ENCODE results near the gene SLC27A4. TPM values are rescaled to one million over a fixed set of nuclear protein-coding genes. Genes with fewer than 3 reads are reported as not detected.

SLC27A4 gene
- total RNA-seq, 2 donors from 2014 or later = 19.2 to 21.5 TPM

GRCh38 chr9:128324401-128324800 lies 15.9 kb upstream of the SLC27A4 start:
- WGBS = 95% methylated on average over 1 of the region's 1 CpG
- H3K36me3 ChIP-seq = peaks cover 0 to 5% of the 10 kb centered on the region in 2 donors
- TF ChIP-seq CTCF (IDR thresholded peaks at IDR 0.05) (no peak), POLR2AphosphoS5 (IDR thresholded peaks at IDR 0.05) (no peak), POLR2A (IDR thresholded peaks at IDR 0.05) (no peak)
- no peak overlapping the region for H3K27ac ChIP-seq
- H3K27me3 ChIP-seq (replicated peaks; ENCODE audit: insufficient read depth) = no peaks in the 10 kb centered on the region
- no peak for DNase-seq (ENCODE audit: low spot score)
- intact Hi-C loops (cut with DNase I) = no loop called here
- peaks cover 10% of the 10 kb centered on the region for H3K4me1 ChIP-seq (replicated peaks)
- H3K4me3 ChIP-seq = no peak overlapping the region
- H3K9me3 ChIP-seq = no peaks in the 10 kb centered on the region

GRCh38 chr9:128325629-128326028 lies 14.7 kb upstream of the SLC27A4 start:
- no peak for TF ChIP-seq CTCF (IDR thresholded peaks at IDR 0.05)
- no peak for TF ChIP-seq POLR2A (IDR thresholded peaks at IDR 0.05)
- no peak for TF ChIP-seq POLR2AphosphoS5 (IDR thresholded peaks at IDR 0.05)
- Histone ChIP-seq H3K36me3 (peaks cover 0 to 5% of the 10 kb centered on the region in 2 donors), H3K9me3 (no peaks in the 10 kb centered on the region), H3K27me3 (replicated peaks; ENCODE audit: insufficient read depth) (no peaks in the 10 kb centered on the region), H3K27ac (no peak overlapping the region), H3K4me3 (no peak overlapping the region), H3K4me1 (replicated peaks) (peaks cover 10% of the 10 kb centered on the region)
- DNase-seq (ENCODE audit: low spot score) = no peak
- intact Hi-C loops (cut with DNase I) = no loop called here
- WGBS = 88% methylated on average over 13 of the region's 13 CpGs

- no peak for DNase-seq (ENCODE audit: low spot score)
- TF ChIP-seq POLR2A (IDR thresholded peaks at IDR 0.05) (no peak), CTCF (IDR thresholded peaks at IDR 0.05) (no peak), POLR2AphosphoS5 (IDR thresholded peaks at IDR 0.05) (no peak)
- intact Hi-C loops (cut with DNase I) = no loop called here
- Histone ChIP-seq H3K27ac (no peak overlapping the region), H3K4me1 (replicated peaks) (no peaks in the 10 kb centered on the region), H3K27me3 (replicated peaks; ENCODE audit: insufficient read depth) (no peaks in the 10 kb centered on the region), H3K36me3 (no peaks in the 10 kb centered on the region), H3K4me3 (no peak overlapping the region), H3K9me3 (no peaks in the 10 kb centered on the region)
- 87% methylated on average over 11 of the region's 11 CpGs for WGBS
Measured at GRCh38 chr9:128333451-128333869, 6.9 kb upstream of the SLC27A4 start.

GRCh38 chr9:128335161-128335560 lies 5.2 kb upstream of the SLC27A4 start:
- Histone ChIP-seq H3K4me3 (no peak overlapping the region), H3K36me3 (no peaks in the 10 kb centered on the region), H3K4me1 (replicated peaks) (no peaks in the 10 kb centered on the region), H3K27ac (no peak overlapping the region), H3K9me3 (no peaks in the 10 kb centered on the region), H3K27me3 (replicated peaks; ENCODE audit: insufficient read depth) (no peaks in the 10 kb centered on the region)
- intact Hi-C loops (cut with DNase I) = no loop called here
- DNase-seq (ENCODE audit: low spot score) = no peak
- WGBS = 80% methylated on average over 7 of the region's 7 CpGs
- TF ChIP-seq POLR2AphosphoS5 (IDR thresholded peaks at IDR 0.05) = no peak
- no peak for TF ChIP-seq CTCF (IDR thresholded peaks at IDR 0.05)
- no peak for TF ChIP-seq POLR2A (IDR thresholded peaks at IDR 0.05)

- no peak for DNase-seq (ENCODE audit: low spot score)
- H3K9me3 ChIP-seq = no peaks in the 10 kb centered on the region
- H3K4me3 ChIP-seq = no peak overlapping the region
- 74% methylated on average over 2 of the region's 2 CpGs for WGBS
- H3K4me1 ChIP-seq (replicated peaks) = no peaks in the 10 kb centered on the region
- intact Hi-C loops (cut with DNase I) = no loop called here
- H3K27me3 ChIP-seq (replicated peaks; ENCODE audit: insufficient read depth) = no peaks in the 10 kb centered on the region
- no peaks in the 10 kb centered on the region for H3K36me3 ChIP-seq
- TF ChIP-seq CTCF (IDR thresholded peaks at IDR 0.05) (no peak), POLR2AphosphoS5 (IDR thresholded peaks at IDR 0.05) (no peak), POLR2A (IDR thresholded peaks at IDR 0.05) (no peak)
- H3K27ac ChIP-seq = no peak overlapping the region
Measured at GRCh38 chr9:128335914-128336313, 4.4 kb upstream of the SLC27A4 start.
